SK-N-SH (cell line): ENCODE measurements around the gene GLMP. TPM values are rescaled to one million over a fixed set of nuclear protein-coding genes. Genes with fewer than 3 reads are reported as not detected.

ENCODE experiments used
- CTCF ChIA-PET: fragments of 300-600, 350-600 bp; formaldehyde crosslinking; extraction: SDS; loops from one replicate; lab custom pipeline; 2021; lab: Yijun Ruan, JAX
- POLR2A ChIA-PET: fragments of 350-600 bp; sonication (Branson Sonifier 250); formaldehyde crosslinking; extraction: SDS; loops from one replicate; lab custom pipeline; 2020; ENCODE audit warnings: antibody characterized with exemption, inconsistent platforms; lab: Yijun Ruan, JAX
- DNase-seq: peaks from one replicate; pipeline ENCODE4 v3.0.0; 2012
- H2AFZ ChIP-seq: fragments of 200-600 bp; sonication (generic); 2 replicates; pipeline ENCODE4 v1.8.1; 2016; ENCODE audit warnings: antibody characterized with exemption, mild to moderate bottlenecking, low read depth
- H3F3A ChIP-seq: fragments of 200-600 bp; sonication (generic); replicated peaks from 2 replicates; pipeline ENCODE3; 2016; ENCODE audit warnings: antibody characterized with exemption, mild to moderate bottlenecking; ENCODE audit not compliant: insufficient read depth
- H3K27ac ChIP-seq, 2 experiments: fragments of 200-500 bp in 1 of 2; fragments of 200-600 bp in 1 of 2; sonication (Bioruptor generic) in 1 of 2; sonication (generic), shearing (Covaris generic) in 1 of 2; 2 replicates each; pipeline versions ENCODE4 v1.5.1 to v1.6.1; 2014 to 2016; ENCODE audit warnings: low read depth in 2 of 2, inconsistent platforms in 1 of 2, low read length in 1 of 2, mild to moderate bottlenecking in 1 of 2, mixed read lengths in 1 of 2
- H3K27me3 ChIP-seq: fragments of 200-600 bp; sonication (generic), shearing (Covaris generic); 2 replicates; pipeline ENCODE4 v1.6.1; 2016; ENCODE audit warnings: mixed run types; ENCODE audit not compliant: insufficient read depth
- H3K36me3 ChIP-seq, 2 experiments: fragments of 200-500 bp in 1 of 2; fragments of 200-600 bp in 1 of 2; sonication (Bioruptor generic) in 1 of 2; sonication (generic) in 1 of 2; replicated peaks in 1 of 2; 2 replicates each; pipeline versions ENCODE3 to v1.5.1; 2014 to 2016; ENCODE audit warnings: low read length in 1 of 2, mild to moderate bottlenecking in 1 of 2; ENCODE audit not compliant: insufficient read depth in 2 of 2, control insufficient read depth in 1 of 2
- H3K4me1 ChIP-seq, 2 experiments: fragments of 200-500 bp in 1 of 2; fragments of 200-600 bp in 1 of 2; sonication (Bioruptor generic) in 1 of 2; sonication (generic), shearing (Covaris generic) in 1 of 2; 2 replicates each; pipeline versions ENCODE4 v1.5.1 to v1.6.1; 2014 to 2016; ENCODE audit warnings: low read depth in 1 of 2, low read length in 1 of 2, mixed run types in 1 of 2; ENCODE audit not compliant: insufficient read depth in 2 of 2, control insufficient read depth in 1 of 2
- H3K4me2 ChIP-seq: fragments of 200-600 bp; sonication (generic), shearing (Covaris generic); 2 replicates; pipeline ENCODE4 v1.6.1; 2017; ENCODE audit warnings: mixed run types
- H3K4me3 ChIP-seq, 2 experiments: fragments of 200-500 bp in 1 of 2; fragments of 200-600 bp in 1 of 2; sonication (Bioruptor generic) in 1 of 2; sonication (generic), shearing (Covaris generic) in 1 of 2; 2 replicates each; pipeline versions ENCODE4 v1.5.1 to v1.8.1; 2014 to 2016; ENCODE audit warnings: low read depth in 2 of 2, inconsistent platforms in 1 of 2, low read length in 1 of 2, mild to moderate bottlenecking in 1 of 2, mixed read lengths in 1 of 2, moderate library complexity in 1 of 2
- H3K79me2 ChIP-seq: fragments of 200-600 bp; sonication (generic); 2 replicates; pipeline ENCODE4 v1.8.1; 2017; ENCODE audit warnings: mild to moderate bottlenecking; ENCODE audit not compliant: insufficient read depth
- H3K9ac ChIP-seq: fragments of 200-600 bp; sonication (generic); 2 replicates; pipeline ENCODE4 v1.6.1; 2017; ENCODE audit warnings: mixed run types
- H3K9me2 ChIP-seq: fragments of 200-600 bp; sonication (generic); 2 replicates; pipeline ENCODE4 v1.6.1; 2017; ENCODE audit warnings: mixed run types
- H3K9me3 ChIP-seq: fragments of 200-600 bp; sonication (generic); 2 replicates; pipeline ENCODE4 v1.6.1; 2017; ENCODE audit warnings: mixed run types, mild to moderate bottlenecking, moderate library complexity
- H4K20me1 ChIP-seq: fragments of 200-600 bp; sonication (generic); 2 replicates; pipeline ENCODE4 v1.6.1; 2017; ENCODE audit warnings: mild to moderate bottlenecking, mixed run types; ENCODE audit not compliant: insufficient read depth
- ELF1 ChIP-seq: IDR thresholded peaks from 2 replicates; pipeline ENCODE4 v1.4.0; 2012
- FOSL2 ChIP-seq: IDR thresholded peaks from 2 replicates; pipeline ENCODE4 v1.4.0; 2012; ENCODE audit warnings: low read depth, mild to moderate bottlenecking, moderate library complexity, borderline replicate concordance
- FOXJ3 ChIP-seq: sonication (generic); formaldehyde crosslinking; IDR thresholded peaks from 2 replicates; pipeline ENCODE4 v1.5.1; 2020; ENCODE audit warnings: mild to moderate bottlenecking, missing genetic modification reagents
- GABPA ChIP-seq: IDR thresholded peaks from 2 replicates; pipeline ENCODE4 v1.4.0; 2012; ENCODE audit warnings: low read depth, mild to moderate bottlenecking
- NFIC ChIP-seq: IDR thresholded peaks from 2 replicates; pipeline ENCODE4 v1.4.0; 2012; ENCODE audit warnings: borderline replicate concordance
- RCOR1 ChIP-seq: fragments of 150-350 bp; IDR thresholded peaks from 2 replicates; pipeline ENCODE4 v1.6.1; 2017; ENCODE audit warnings: antibody characterized with exemption, low read length
- RXRA ChIP-seq: IDR thresholded peaks from 2 replicates; pipeline ENCODE4 v1.4.0; 2012; ENCODE audit warnings: low read depth, mild to moderate bottlenecking, borderline replicate concordance
- SMC3 ChIP-seq: IDR thresholded peaks from 2 replicates; pipeline ENCODE4 v1.6.1; 2012; ENCODE audit warnings: low read depth, low read length, improper control_type of control experiment
- USF1 ChIP-seq: IDR thresholded peaks from 2 replicates; pipeline ENCODE4 v1.4.0; 2012; ENCODE audit warnings: low read depth, borderline replicate concordance
- WGBS: methylation state at CpG from one replicate; pipeline ENCODE4 v1.1.6; 2017; ENCODE audit warnings: low lambda C conversion rate; 5-methylcytosine and 5-hydroxymethylcytosine counted together
- polyA plus RNA-seq, 3 experiments: library from polyadenylated mRNA; depleted of rRNA; stranded (reverse); fragments of >200 nt; gene quantifications; 2 replicates each; pipeline ENCODE4 v1.2.3, GENCODE V29; 2012
- TF ChIP-seq, protein P1 (sequence below): IDR thresholded peaks from 2 replicates; pipeline ENCODE4 v1.6.1; 2012; ENCODE audit warnings: mild to moderate bottlenecking, low read depth, low read length, moderate library complexity
- TF ChIP-seq, protein P2 (sequence below): fragments of 150-350 bp; IDR thresholded peaks from 2 replicates; pipeline ENCODE4 v1.6.1; 2017; ENCODE audit warnings: antibody characterized with exemption, low read length, low read depth, borderline replicate concordance
- TF ChIP-seq, protein P3 (sequence below): IDR thresholded peaks from 2 replicates; pipeline ENCODE4 v1.4.0; 2012; ENCODE audit warnings: low read depth

Gene GLMP
- polyA plus RNA-seq, 1 of the 3 experiments (the other 2 are of a cell fraction) = 41.7 TPM

DNA sequence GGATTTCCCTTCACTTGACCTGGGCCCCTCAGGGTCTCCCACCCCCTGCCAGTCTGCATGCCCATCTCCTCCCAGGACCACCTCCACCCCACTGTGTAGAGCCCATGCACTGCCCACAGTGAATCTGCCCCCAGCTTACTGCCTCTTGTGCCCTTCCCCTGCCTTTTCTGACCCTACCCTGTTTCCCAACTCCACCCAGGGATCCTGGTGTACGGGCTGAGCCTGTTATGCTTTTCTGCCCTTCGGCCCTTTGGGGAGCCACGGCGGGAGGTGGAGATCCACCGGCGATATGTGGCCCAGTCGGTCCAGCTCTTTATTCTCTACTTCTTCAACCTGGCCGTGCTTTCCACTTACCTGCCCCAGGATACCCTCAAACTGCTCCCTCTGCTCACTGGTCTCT lies 9.4 kb downstream of the GLMP start:
- 91% methylated on average over 8 of the region's 8 CpGs for WGBS
- H3K27ac ChIP-seq = no peak overlapping the region

GRCh38 chr1:156285437-156285836 lies 10.0 kb downstream of the GLMP start:
- DNase-seq = no peak
- no peak overlapping the region for H3K27ac ChIP-seq
- peaks cover 15% of the 10 kb centered on the region for H4K20me1 ChIP-seq
- no peak overlapping the region for H2AFZ ChIP-seq
- 89% methylated on average over 5 of the region's 21 CpGs for WGBS
- H3K4me3 ChIP-seq = no peak overlapping the region
- POLR2A ChIA-PET = interaction anchor here (0.8 kb wide), 1 partner anchor 10 kb away, joined by 3 read pairs; the partner anchor contains the start of gene GLMP
- H3K9ac ChIP-seq = no peak overlapping the region
- H3K36me3 ChIP-seq = peaks cover 4 to 17% of the 10 kb centered on the region in 2 experiments
- CTCF ChIA-PET = interaction anchor here (1.2 kb wide), 1 partner anchor 50 kb away, joined by 3 read pairs; no protein-coding TSS in a partner anchor
- peaks cover 10 to 17% of the 10 kb centered on the region in 2 experiments; a peak in 2 of 4 replicates for H3K4me1 ChIP-seq
- H3K9me3 ChIP-seq = no peaks in the 10 kb centered on the region
- H3K27me3 ChIP-seq = no peaks in the 10 kb centered on the region
- no peak overlapping the region for H3K4me2 ChIP-seq
- H3F3A ChIP-seq = peaks cover 20% of the 10 kb centered on the region
- H3K79me2 ChIP-seq = peaks cover 33% of the 10 kb centered on the region
- H3K9me2 ChIP-seq = no peaks in the 10 kb centered on the region
- TF ChIP-seq FOXJ3 (CRISPR knock-in tag) = no peak
- TF ChIP-seq ELF1 = no peak
- no peak for TF ChIP-seq FOSL2
- no peak for TF ChIP-seq USF1
- TF ChIP-seq, protein P1, sequence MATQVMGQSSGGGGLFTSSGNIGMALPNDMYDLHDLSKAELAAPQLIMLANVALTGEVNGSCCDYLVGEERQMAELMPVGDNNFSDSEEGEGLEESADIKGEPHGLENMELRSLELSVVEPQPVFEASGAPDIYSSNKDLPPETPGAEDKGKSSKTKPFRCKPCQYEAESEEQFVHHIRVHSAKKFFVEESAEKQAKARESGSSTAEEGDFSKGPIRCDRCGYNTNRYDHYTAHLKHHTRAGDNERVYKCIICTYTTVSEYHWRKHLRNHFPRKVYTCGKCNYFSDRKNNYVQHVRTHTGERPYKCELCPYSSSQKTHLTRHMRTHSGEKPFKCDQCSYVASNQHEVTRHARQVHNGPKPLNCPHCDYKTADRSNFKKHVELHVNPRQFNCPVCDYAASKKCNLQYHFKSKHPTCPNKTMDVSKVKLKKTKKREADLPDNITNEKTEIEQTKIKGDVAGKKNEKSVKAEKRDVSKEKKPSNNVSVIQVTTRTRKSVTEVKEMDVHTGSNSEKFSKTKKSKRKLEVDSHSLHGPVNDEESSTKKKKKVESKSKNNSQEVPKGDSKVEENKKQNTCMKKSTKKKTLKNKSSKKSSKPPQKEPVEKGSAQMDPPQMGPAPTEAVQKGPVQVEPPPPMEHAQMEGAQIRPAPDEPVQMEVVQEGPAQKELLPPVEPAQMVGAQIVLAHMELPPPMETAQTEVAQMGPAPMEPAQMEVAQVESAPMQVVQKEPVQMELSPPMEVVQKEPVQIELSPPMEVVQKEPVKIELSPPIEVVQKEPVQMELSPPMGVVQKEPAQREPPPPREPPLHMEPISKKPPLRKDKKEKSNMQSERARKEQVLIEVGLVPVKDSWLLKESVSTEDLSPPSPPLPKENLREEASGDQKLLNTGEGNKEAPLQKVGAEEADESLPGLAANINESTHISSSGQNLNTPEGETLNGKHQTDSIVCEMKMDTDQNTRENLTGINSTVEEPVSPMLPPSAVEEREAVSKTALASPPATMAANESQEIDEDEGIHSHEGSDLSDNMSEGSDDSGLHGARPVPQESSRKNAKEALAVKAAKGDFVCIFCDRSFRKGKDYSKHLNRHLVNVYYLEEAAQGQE = no peak
- TF ChIP-seq, protein P2, sequence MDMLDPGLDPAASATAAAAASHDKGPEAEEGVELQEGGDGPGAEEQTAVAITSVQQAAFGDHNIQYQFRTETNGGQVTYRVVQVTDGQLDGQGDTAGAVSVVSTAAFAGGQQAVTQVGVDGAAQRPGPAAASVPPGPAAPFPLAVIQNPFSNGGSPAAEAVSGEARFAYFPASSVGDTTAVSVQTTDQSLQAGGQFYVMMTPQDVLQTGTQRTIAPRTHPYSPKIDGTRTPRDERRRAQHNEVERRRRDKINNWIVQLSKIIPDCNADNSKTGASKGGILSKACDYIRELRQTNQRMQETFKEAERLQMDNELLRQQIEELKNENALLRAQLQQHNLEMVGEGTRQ = no peak
- TF ChIP-seq SMC3 = no peak
- TF ChIP-seq, protein P3, sequence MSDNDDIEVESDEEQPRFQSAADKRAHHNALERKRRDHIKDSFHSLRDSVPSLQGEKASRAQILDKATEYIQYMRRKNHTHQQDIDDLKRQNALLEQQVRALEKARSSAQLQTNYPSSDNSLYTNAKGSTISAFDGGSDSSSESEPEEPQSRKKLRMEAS = no peak

More for the DNA sequence above, 9.4 kb downstream of the GLMP start:
- Histone ChIP-seq H3K4me2 (no peak overlapping the region), H3K79me2 (peaks cover 26% of the 10 kb centered on the region), H3K4me1 (peaks cover 6 to 16% of the 10 kb centered on the region in 2 experiments; a peak in 2 of 4 replicates), H3K9ac (no peak overlapping the region)
- no peak for DNase-seq
- TF ChIP-seq NFIC (no peak), RCOR1 (no peak), RXRA (no peak), USF1 (no peak), SMC3 (no peak), GABPA (no peak)
- TF ChIP-seq, protein P1 = no peak
- TF ChIP-seq, all 33 proteins: peak for 0
- CTCF ChIA-PET = interaction anchor here (1.2 kb wide), 1 partner anchor 49 kb away, joined by 3 read pairs; no protein-coding TSS in a partner anchor
- POLR2A ChIA-PET = no interaction called here
- Histone ChIP-seq H3K36me3 (peaks cover 4 to 14% of the 10 kb centered on the region in 2 experiments), H3K9me2 (no peaks in the 10 kb centered on the region), H3F3A (peaks cover 17% of the 10 kb centered on the region), H3K4me3 (no peak overlapping the region), H3K27me3 (no peaks in the 10 kb centered on the region), H4K20me1 (peaks cover 9% of the 10 kb centered on the region), H3K9me3 (no peaks in the 10 kb centered on the region), H2AFZ (no peak overlapping the region)
